Fibroblast of skin of left biceps (primary cell): Measurements from ENCODE around the gene DKKL1.

Experiments used
- DNase-seq, 2 experiments: peaks; one replicate each; pipeline ENCODE4 v3.0.0-alpha.2; 2013; ENCODE audit warnings: low read depth in 2 of 2

DKKL1 gene

DNA sequence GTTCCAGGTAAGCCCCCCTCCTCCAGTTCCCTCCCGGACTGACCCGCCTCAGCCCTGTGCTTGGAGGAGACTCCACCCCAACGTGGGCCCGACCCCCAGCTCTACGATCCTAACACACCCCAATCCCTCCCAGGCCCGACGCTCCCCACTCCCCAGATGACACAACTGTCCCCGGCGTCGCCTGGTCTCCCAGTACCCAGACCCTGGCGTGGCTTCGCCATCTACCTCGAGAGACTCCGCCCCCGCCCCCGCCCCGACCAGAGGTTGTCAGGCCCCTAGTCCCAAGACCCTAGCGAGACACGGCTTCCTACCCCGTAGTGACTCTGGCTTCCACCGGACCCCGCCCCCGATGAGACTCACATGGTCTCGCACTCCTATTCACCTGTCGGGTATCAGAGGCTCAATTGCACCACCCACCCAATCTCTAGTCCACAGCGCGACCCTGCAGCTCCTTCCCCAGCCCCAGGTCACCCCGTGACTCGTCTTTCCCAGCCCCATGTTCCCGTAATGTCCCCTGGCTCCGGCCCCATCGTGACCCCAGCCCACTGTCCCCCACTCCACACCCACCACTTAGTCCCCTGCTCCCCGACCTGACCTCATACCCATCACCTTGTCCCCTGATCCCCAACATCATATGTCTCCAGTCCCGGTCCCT is 25.5 kb upstream of the DKKL1 start:
- no peak for DNase-seq

DNA sequence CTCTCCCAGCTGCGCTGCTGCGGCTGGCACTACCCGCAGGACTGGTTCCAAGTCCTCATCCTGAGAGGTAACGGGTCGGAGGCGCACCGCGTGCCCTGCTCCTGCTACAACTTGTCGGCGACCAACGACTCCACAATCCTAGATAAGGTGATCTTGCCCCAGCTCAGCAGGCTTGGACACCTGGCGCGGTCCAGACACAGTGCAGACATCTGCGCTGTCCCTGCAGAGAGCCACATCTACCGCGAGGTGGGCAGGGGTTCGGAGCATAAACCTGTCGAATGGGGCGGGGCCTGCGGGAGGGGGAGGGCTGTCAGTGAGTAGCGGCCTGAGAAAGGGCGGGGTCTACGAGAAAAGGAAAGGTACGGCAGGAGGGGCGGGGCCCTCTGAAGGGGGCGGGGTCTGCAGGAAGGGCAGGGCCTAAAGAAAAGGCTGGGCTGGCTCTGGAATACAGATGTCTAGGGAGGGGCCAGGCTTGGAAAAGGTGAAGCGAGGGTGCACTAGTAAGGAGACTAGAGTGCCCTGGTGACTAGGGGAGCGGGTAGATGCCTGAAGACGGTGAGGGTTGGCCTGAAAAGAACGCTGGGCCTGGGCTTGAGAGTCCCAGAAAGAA is 24.9 kb upstream of the DKKL1 start:
- DNase-seq, result no peak

DNA sequence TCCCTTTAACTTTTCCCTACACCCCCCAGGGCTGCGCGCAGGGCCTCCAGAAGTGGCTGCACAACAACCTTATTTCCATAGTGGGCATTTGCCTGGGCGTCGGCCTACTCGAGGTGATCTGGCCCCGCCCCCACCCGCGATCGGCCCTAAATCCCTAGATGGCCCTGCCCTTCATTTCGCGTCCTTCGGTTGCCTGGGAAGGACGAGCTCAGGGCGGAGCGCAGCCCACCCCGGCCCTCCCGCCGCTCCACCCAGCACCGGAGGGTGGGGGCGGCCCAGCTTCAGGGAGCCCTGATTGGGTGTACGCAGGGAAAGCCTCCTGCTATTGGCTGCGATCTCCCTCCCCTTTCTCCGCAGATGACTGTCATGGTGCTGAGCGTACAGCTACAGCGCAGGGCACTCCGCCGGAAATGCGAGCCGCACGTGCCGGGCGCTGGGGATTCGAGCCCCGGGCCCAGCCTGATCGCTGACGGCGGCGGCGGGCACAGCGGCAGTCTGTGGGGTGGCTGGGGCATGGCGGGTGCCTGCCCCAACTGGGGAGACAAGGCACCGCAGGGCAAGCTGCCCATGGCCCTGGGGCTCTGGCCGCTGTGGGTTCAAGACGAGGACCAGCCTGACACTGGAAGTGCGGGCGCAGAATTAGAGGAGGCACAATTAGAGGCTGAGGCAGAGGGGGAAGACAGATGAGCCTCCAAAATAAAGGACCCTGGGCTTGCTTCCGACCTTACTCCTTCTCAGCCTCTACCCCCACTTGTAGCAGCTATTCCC is 24.2 kb upstream of the DKKL1 start:
- peak; percentile 64 to 67 for DNase-seq

DNA sequence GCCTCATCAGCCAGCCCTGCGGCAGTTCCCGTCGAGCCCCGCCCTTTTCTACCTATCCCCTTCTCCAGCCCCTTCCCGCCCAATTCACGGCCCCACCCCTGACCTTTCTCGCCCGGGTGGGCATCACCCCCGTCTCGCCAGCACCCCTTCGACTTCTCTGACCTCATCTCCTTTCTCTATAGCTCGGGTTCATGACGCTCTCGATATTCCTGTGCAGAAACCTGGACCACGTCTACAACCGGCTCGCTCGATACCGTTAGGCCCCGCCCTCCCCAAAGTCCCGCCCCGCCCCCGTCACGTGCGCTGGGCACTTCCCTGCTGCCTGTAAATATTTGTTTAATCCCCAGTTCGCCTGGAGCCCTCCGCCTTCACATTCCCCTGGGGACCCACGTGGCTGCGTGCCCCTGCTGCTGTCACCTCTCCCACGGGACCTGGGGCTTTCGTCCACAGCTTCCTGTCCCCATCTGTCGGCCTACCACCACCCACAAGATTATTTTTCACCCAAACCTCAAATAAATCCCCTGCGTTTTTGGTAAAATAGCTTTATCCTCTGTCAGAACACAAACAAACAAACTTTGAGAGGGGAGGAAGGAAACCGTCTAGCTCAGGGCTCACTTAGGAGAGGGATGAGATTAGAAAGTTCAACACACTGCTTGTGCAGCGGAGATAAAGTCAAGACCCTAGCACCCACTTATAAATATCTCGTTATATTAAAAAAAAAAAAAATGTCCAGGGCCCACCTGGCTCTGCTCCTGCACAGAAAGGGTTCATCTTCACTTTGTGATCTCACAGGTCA is 23.4 kb upstream of the DKKL1 start:
- no peak for DNase-seq

DNA sequence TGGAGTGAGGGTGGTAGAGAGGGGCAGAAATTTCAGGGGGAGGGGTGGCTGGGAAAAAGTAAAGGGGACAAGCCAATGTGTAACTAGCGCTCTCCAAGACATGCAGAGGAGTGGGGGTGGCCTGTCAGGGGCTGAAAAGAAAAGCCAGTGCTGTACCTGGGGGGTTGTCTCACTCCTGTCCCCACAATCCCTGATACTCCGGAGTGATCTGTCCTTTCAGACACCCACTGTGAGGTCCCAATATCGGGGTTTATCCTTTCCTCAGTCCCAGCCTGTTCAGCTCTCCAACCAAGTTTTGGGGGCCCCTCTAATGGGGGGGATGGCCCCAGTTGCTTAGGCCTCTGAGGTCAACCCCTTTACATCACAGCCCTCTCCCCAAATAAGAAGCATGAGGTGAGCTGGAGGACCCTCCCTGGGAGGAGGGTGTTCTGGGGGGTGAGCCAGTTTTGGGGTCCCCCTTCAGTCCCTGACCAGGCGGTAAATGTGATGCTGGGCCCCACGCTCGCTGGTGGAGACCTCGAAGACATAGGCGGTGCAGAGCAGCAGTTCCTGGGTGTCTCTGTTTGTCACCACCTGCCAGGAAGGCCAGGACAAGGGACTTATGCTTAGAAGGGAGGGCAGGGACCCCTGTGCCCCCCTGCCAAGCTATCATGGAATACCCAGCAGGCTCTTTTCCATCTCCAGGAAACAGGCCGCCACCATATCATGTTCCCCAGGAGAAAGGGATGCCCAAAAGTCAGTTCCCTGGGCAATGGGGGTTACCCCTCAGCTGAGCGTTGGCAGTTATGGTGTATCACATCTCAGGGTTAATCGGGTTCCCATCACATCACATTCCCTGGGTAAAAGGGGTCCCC is 22.6 kb upstream of the DKKL1 start:
- no peak for DNase-seq

DNA sequence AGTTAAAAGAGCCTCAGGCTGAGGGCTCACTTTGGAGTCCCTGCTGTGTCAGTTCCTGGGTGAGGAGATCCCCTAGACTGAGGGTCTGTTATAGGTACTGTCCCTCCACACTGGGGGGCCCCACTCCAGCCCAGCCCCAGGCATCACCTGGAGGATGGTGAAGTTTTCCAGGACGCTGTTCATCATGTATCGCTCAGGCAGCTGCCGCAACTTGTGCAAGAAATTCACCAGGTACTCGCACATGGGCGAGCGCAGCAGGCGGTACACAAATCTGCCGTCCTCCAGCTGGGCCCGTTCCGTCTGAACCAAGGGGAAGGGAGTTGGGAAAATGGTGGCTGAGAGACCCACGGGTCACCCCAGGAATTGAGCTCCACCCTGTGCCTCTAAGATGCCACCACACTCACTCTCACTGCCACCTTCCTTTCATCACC is 21.4 kb upstream of the DKKL1 start:
- no peak for DNase-seq

DNA sequence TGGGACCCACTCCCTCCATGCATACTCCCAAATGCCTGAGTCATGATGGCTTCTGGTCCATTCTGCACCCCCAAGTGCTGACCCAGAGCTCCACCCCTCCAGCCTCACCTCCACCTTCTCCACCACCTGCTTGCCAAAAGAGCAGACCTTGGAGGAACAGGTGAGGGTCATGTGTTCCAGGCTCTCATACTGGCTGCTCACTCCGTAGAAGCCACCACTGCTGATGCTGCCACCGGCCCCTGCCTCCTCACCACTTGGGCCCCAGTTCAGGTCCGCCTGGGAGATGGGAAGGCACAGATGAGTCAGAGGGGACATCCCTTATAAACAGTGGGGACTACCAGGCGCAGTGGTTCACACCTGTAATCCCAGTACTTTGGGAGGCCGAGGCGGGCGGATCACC is 20.6 kb upstream of the DKKL1 start:
- no peak for DNase-seq

DNA sequence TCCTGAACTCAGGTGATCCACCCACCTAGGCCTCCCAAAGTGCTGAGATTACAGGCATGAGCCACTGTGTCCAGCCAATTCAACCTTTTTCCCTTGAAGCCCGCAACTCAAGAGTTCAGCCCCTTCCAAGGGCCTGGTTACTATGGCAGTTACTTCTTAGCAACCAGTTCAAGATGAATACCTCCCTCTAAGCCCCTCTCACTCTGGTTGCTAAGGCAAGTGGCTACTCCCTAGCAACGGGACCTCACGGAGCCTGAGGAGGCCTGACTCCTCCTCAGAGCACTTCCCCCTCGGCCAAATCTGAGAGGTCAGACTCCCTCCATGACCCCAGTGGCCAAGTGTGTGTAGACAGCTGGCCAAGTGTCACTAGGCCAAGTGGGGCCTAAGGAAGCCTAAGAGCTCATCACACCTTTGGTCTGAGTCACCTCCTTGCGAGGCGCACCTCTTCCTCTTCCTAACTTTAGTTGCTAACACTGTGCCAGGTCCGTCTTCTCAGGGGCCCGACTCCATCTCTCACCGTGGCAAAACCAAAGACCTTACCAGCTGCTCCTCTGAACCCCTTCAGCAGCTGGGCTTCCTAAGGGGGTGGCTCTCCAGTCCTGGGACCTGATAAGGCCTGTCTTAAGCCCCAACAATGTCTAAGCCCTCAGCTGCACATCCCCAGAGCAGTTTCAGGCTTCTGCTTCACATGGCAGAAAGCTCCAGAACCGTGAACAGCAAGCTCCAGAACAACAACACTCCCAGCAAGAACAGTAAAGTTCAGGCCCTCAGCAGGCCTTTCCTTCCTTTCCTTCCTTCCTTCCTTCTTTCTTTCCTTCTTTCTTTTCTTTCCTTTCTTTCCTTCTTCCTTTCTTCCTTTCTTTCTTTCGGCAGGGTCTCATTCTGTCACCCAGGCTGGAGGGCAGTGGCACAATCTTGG is 18.9 kb upstream of the DKKL1 start:
- DNase-seq, result no peak

DNA sequence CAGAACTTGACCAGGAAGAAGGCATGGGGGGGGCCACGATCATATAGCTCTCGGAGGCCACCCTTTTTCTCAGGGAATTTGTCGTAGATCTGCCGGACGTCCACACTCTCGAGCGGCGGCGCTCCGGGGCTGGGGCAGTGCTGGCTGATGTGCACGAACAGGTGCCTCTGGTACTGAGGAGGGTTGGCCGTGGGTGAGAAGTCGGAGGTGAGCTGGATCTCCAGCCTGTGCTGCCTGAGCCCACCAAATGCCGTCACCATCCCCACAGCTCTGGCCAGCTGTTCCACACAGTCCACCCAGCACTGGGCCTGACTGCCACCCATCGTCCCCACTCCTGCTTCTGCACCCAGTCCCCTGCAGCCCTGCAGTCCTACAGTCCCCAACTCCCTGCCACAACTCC is 16.5 kb upstream of the DKKL1 start:
- DNase-seq, result no peak

DNA sequence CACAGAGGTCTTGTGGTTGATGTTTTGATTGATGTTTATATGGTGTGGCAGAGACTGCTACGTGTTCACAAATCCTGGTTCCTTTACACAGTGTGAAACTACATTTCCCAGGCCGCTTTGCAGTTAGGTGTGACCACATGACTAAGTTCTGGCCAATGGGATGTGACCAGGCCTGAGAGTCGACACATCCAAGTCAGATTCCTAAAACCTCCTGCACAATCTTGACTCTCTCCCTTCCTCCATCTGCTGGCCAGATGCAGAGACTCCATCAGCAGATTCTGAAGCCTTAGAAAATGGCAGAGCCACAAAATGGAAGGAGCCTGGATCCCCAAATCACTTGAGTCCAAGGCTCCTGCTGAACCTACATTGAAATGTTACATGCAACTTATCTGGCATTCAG is 15.8 kb upstream of the DKKL1 start:
- DNase-seq, result peak; percentile 54

DNA sequence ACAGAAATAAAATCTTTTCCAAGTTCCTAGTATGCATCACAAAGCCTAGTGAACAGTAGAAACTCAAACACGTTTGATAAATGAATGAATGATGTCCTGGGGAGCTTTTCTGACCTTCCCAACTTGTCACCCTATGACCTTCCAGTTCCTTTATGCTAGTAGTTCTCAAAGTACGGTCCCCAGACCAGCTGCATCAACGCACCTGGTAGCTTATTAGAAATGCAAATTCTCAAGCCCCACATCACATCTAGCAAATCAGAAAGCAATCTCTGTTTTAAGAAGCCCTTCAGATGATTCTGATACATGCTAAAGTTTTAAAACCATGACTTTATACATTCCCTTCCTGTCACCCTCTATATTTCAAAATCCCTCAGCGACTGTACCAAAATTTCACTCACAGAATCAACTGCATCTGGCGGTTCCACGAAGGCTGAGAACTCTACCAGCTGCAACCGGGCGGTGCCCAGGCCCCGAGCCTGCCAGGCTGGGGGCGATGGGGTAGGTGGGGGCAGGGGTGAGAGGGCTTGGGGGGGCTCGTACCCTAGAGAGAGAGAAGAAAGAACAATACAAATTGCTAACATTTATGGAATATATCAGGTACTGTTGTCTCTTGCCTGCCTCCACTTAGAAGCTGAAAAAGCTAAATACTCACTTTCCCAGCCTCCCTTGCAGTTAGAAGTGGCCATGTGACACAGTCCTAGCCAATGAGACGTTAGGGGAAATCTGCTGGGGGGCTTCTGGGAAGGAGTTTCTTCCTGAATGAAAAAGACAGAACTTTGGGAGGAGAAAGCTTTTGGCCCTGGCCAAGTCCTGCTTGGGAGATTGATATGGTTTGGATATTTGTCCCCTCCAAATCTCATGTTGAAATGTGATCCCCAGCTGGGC is 15.1 kb upstream of the DKKL1 start:
- no peak for DNase-seq

DNA sequence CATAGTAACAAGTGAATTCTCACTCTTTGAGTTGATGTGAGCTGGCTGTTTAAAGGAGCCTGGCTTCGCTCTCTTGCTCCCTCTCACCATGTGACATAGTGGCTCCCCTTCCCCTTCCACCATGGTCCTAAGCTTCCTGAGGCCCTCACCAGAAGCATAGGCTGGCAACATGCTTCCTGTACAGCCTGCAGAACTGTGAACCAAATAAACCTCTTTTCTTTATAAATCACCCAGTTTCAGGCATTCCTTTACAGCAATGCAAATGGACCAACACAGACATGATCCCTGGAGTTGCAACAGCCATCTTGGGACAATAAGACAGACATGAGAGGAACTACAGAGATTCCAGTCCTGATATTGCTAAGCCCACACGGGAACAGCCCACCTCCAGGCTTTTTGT is 14.1 kb upstream of the DKKL1 start:
- no peak for DNase-seq

DNA sequence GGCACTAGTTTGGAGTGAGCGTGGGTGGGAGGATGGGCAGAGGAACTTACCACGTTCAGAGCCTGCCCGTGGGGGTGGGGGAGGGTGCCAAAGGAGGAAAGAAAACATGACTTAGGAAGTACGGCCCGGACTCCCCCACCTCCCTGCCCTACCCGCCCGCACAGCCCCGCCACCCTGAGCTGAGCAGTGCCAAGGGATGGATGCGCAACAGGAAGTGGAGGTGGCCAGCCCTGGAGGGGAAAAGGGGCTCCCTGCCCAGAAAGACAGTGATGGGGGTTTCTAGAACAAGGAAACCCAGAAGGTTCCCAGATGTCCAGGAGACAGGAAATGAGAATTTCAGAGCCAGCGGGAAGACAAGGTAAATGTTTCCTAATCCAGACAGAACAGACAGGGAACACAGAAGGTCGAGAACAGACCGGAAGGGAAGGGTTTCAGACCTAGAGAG is 7.7 kb upstream of the DKKL1 start:
- peak in 1 of 2 experiments; percentile 11 for DNase-seq

DNA sequence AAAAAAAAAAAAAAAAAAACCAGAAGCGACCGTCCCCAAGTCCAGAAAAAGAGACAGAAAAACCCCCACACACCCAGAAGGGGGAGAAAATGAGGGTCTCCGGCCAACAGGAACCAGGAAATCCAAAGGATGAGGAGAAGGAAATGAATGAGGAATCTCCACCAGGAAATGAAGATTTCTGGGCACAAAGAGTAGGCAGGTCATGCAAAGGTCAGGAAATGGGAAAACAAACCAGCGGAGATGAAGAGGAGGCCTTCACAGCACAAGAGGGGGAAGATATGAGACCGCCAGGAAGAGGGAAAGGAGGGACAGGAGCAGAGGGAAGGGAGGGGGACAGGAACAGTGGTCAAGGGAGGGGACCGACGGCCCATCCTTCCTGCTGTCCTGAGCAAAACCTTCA is 7.3 kb upstream of the DKKL1 start:
- DNase-seq, result no peak

DNA sequence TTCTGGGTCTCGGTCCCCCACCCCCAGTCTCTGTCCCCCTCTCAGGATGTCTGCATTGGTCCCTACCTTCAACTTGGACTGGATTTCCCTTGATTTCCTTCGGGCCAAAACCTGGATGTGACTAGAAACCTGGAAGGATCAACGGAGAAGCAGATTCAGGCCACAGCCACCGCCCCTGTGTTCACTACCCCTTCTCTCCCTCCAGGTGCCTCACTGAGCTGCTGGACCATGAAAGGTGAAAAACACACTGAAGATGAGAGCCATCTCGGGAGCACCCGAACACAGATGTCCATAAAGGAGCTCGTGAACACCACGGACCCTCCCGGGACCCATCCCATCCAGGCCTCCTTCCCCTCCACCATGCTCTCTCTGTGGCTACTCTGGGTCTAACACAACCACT is 6.5 kb upstream of the DKKL1 start:
- no peak for DNase-seq

DNA sequence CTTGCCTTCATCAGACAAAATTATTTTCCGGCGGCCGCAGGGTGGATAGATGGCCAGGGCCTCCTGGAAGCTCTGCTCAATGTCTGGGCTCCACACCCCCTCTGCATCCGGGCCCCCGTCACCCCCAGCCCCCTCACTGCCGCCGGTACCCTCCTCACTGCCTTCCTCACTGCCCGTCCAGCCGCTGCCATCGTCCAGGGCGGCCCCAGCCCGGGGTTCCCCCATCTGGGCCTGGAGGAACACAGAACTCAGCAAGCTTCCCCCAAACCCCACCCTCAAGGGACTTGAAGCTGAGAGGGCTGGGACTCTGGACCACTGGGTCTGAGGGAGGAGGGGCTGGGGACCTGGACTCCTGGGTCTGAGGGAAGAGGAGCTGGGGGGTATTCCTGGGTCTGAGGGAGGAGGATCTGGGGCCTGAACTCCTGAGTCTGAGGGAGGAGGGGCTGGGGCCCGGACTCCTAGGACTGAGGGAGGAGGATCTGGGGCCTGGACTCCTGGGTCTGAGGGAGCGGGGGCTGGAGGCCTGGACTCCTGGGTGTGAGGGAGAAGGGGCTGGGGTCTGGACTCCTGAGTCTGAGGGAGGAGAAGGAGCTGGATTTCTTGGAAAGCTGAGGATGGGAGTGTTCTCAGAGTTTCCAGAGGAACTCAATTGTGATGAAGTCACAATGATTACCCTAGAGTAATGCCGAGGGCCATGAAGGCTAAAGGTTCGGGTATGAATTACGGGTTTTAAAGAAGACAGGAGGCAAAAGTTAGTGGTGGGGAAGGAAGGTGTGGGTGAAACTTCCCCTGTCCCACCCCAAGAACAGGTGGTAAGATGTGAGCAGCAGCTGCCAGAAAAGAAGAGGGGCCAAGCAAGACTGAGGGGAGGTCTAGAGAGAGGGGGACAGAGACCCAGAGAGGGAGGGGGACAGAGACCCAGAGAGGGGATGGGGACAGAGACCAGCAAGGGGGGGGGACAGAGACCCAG is 3.5 kb upstream of the DKKL1 start:
- no peak for DNase-seq

DNA sequence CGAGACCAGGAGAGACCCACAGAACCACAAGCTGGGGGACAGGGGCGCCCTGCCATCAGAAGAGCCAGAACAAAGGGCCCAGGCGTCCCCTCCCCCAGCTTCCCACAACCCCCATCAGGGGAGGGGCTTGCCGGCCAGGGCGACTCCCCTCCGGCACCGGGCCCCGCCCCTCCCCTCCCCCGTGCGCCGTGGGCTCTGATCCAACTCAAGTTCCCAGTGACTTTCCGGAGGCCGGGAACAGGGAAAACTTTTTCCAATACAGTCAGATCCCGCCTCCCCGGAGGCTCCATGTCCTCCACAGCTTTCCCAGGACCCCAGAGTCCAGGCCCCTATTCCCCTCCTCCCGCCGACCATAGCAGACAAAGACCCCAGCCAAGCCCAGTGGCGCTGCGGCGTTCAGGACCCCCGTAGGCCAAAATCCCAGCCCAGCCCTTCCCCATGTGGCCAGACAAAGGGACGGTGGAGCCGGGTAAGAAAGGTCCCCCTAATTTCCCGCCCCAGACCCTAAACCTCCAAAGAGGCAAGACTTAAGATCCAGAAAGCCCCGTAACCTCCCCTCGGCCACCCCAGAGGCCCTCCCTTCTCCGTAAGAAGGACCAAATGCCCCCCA is 2.1 kb upstream of the DKKL1 start:
- peak; percentile 78 to 81 for DNase-seq
